Measurements from ENCODE around the gene AKAP13. TPM values are rescaled to one million over a fixed set of nuclear protein-coding genes. Genes with fewer than 3 reads are reported as not detected.

The AKAP13 gene
- total RNA-seq, 4 donors from 2014 or later = 128 to 460 (median 243) TPM

DNA sequence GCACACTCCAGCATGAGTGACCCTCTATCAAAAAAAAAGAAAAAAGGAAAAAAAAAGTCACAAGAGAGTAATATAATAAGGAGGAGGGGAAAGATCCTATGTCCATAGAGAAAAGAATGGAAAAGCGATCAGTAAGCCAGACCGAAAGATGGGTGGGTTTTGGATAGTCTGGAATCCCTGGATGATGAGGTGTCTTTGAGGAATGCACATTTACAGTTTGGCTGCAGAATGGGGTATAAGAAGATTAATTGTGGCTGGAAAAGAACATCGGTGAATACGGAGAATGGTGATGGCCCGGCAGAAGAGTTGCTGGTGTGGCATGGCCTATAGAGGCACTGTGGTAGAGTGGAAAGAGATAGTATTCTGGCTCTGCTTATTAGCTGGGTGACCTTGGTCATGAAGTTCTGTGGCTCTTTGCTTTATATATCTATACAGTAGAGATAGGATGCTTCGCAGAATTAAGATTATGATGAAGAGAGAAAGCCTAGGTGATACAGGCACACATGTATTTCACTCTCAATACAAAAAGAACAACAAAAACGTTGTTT is 187.9 kb downstream of the AKAP13 start:
- TF ChIP-seq POLR2A (IDR thresholded peaks at IDR 0.05) = no peak
- no peak for TF ChIP-seq CTCF (IDR thresholded peaks at IDR 0.05)

DNA sequence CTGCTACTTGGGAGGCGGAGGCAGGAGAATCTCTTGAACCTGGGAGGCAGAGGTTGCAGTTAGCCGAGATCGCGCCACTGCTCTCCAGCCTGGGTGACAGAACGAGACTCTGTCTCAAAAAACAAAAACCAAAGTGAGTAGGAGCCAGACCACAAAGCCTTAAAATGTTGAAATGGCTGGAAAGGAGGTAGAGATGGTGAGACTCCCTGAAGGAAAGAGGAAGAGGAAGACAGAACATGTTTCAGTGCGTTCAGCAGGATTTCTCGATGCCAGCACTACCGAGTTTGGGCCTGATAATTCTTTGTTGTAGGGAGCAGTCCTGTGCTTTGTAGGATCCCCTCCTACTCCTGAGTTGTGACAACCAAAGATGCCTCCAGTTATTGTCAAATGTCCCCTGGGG is 189.9 kb downstream of the AKAP13 start:
- Histone ChIP-seq H3K27ac (no peak overlapping the region), H3K4me1 (no peaks in the 10 kb centered on the region), H3K36me3 (no peaks in the 10 kb centered on the region), H3K4me3 (no peak overlapping the region), H3K9me3 (no peaks in the 10 kb centered on the region), H3K27me3 (no peaks in the 10 kb centered on the region)
- intact Hi-C loops (cut with DNase I; ENCODE audit: low total_unique reads) = no loop called here
- DNase-seq = no peak
- TF ChIP-seq CTCF (IDR thresholded peaks at IDR 0.05) (no peak), POLR2A (IDR thresholded peaks at IDR 0.05) (no peak)

More for the DNA sequence above, 187.9 kb downstream of the AKAP13 start:
- H3K4me3 ChIP-seq = no peak overlapping the region
- intact Hi-C loops (cut with DNase I; ENCODE audit: low total_unique reads) = no loop called here
- H3K27ac ChIP-seq = no peak overlapping the region
- no peaks in the 10 kb centered on the region for H3K27me3 ChIP-seq
- H3K36me3 ChIP-seq = no peaks in the 10 kb centered on the region
- no peak for DNase-seq
- no peaks in the 10 kb centered on the region for H3K9me3 ChIP-seq
- H3K4me1 ChIP-seq = no peaks in the 10 kb centered on the region

GRCh38 chr15:85571780-85572179 is 191.4 kb downstream of the AKAP13 start:
- no peaks in the 10 kb centered on the region for H3K36me3 ChIP-seq
- TF ChIP-seq CTCF (IDR thresholded peaks at IDR 0.05) (no peak), POLR2A (IDR thresholded peaks at IDR 0.05) (no peak)
- no peaks in the 10 kb centered on the region for H3K4me1 ChIP-seq
- intact Hi-C loops (cut with DNase I; ENCODE audit: low total_unique reads) = no loop called here
- no peak overlapping the region for H3K27ac ChIP-seq
- H3K9me3 ChIP-seq = no peaks in the 10 kb centered on the region
- no peak for DNase-seq
- H3K4me3 ChIP-seq = no peak overlapping the region
- no peaks in the 10 kb centered on the region for H3K27me3 ChIP-seq

DNA sequence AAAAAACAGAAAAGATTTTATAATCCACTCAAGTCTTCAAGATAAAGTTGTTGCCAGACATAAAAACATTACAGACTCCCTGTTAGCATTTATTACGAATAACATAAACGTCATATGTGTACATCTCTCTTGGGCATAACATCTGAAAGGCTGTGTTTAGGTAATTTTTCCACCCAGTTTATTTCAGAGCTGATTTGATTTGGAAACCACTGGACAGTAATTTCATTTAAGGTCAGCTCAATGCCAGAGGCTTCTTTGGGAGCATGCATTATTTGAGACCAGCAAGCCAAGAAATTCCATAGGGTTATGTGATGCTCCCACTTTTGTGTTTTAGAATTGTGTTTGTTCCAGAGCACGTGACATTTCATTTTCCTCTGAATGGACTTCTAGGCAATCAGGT is 196.0 kb downstream of the AKAP13 start:
- Histone ChIP-seq H3K9me3 (no peaks in the 10 kb centered on the region), H3K4me3 (no peak overlapping the region), H3K27ac (peak overlapping the region in 1 of 2 donors; percentile 43), H3K36me3 (no peaks in the 10 kb centered on the region), H3K27me3 (no peaks in the 10 kb centered on the region), H3K4me1 (peaks cover 7% of the 10 kb centered on the region in 2 donors)
- no peak for DNase-seq
- TF ChIP-seq CTCF (IDR thresholded peaks at IDR 0.05) = no peak
- no peak for TF ChIP-seq POLR2A (IDR thresholded peaks at IDR 0.05)
- intact Hi-C loops (cut with DNase I; ENCODE audit: low total_unique reads) = no loop called here

DNA sequence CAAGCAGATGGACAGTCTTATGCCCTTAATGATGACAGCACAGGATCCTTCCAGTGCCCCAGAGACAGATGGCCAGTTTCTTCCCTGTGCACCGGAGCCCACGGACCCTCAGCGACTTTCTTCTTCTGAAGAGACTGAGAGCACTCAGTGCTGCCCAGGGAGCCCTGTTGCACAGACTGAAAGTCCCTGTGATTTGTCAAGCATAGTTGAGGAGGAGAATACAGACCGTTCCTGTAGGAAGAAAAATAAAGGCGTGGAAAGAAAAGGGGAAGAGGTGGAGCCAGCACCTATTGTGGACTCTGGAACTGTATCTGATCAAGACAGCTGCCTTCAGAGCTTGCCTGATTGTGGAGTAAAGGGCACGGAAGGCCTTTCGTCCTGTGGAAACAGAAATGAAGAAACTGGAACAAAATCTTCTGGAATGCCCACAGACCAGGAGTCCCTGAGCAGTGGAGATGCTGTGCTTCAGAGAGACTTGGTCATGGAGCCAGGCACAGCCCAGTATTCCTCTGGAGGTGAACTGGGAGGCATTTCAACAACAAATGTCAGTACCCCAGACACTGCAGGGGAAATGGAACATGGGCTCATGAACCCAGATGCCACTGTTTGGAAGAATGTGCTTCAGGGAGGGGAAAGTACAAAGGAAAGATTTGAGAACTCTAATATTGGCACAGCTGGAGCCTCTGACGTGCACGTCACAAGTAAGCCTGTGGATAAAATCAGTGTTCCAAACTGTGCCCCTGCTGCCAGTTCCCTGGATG is 198.7 kb downstream of the AKAP13 start:
- H3K9me3 ChIP-seq = no peaks in the 10 kb centered on the region
- intact Hi-C loops (cut with DNase I; ENCODE audit: low total_unique reads) = no loop called here
- no peak for DNase-seq
- peak overlapping the region; percentile 91 to 93 for H3K27ac ChIP-seq
- H3K4me1 ChIP-seq = peaks cover 7 to 16% of the 10 kb centered on the region in 2 donors
- no peaks in the 10 kb centered on the region for H3K36me3 ChIP-seq
- TF ChIP-seq POLR2A (IDR thresholded peaks at IDR 0.05) = no peak
- no peak for TF ChIP-seq CTCF (IDR thresholded peaks at IDR 0.05)
- H3K27me3 ChIP-seq = no peaks in the 10 kb centered on the region
- H3K4me3 ChIP-seq = no peak overlapping the region

Data from uterus (tissue), 4 donors.